ENCODE measurements around the gene KRTAP19-1. TPM values are rescaled to one million over a fixed set of nuclear protein-coding genes. Genes with fewer than 3 reads are reported as not detected.
"Not testable (repeated sequence)": the region's sequence is repeated elsewhere in the genome, so short reads cannot be mapped to it uniquely, and the experiment has no call there.

KRTAP19-1 gene
- polyA plus RNA-seq, 1 donor from 2014 or later = not detected

GRCh38 chr21:30515681-30516080 is 35.5 kb upstream of the KRTAP19-1 start:
- Histone ChIP-seq H3K9me3 (ENCODE audit: low read length) (no peaks in the 10 kb centered on the region), H4K20me1 (ENCODE audit: insufficient read depth) (no peaks in the 10 kb centered on the region), H3K9ac (ENCODE audit: low read length) (no peak overlapping the region), H3K9me2 (ENCODE audit: insufficient read depth, low read length) (no peaks in the 10 kb centered on the region), H3K4me3 (ENCODE audit: low read length) (no peak overlapping the region), H3K79me2 (replicated peaks; ENCODE audit: insufficient read depth, low read length) (no peaks in the 10 kb centered on the region), H3K4me2 (ENCODE audit: low read length) (no peak overlapping the region), H2AFZ (ENCODE audit: low read depth, low read length) (no peak overlapping the region), H3F3A (ENCODE audit: insufficient read depth, low read length, poor library complexity, severe bottlenecking) (no peaks in the 10 kb centered on the region), H3K27me3 (ENCODE audit: insufficient read depth, low read depth, low read length) (no peaks in the 10 kb centered on the region), H3K36me3 (ENCODE audit: insufficient read depth, low read length) (no peaks in the 10 kb centered on the region), H3K27ac (ENCODE audit: low read length) (no peak overlapping the region)
- no peak for TF ChIP-seq SMC3 (conservative IDR thresholded peaks at IDR 0.05; ENCODE audit: poor library complexity)
- no peak for TF ChIP-seq MXI1 (conservative IDR thresholded peaks at IDR 0.05; ENCODE audit: poor library complexity, severe bottlenecking)
- TF ChIP-seq EP300 (conservative IDR thresholded peaks at IDR 0.05; ENCODE audit: poor library complexity, severe bottlenecking) = no peak
- TF ChIP-seq TAF1 (IDR thresholded peaks at IDR 0.05; ENCODE audit: low read depth) = no peak
- TF ChIP-seq EZH2 (IDR thresholded peaks at IDR 0.05; ENCODE audit: borderline replicate concordance, insufficient read depth, low read length, poor library complexity, severe bottlenecking) = no peak
- TF ChIP-seq RAD21 (conservative IDR thresholded peaks at IDR 0.05) = no peak
- no peak for TF ChIP-seq POLR2AphosphoS5 (IDR thresholded peaks at IDR 0.05)
- TF ChIP-seq REST (IDR thresholded peaks at IDR 0.05; ENCODE audit: borderline replicate concordance) = no peak
- TF ChIP-seq CTCF (IDR thresholded peaks at IDR 0.05; ENCODE audit: poor library complexity, severe bottlenecking) = no peak

GRCh38 chr21:30505621-30506205 is 25.5 kb upstream of the KRTAP19-1 start:
- not testable (repeated sequence) for H3K27me3 ChIP-seq (ENCODE audit: insufficient read depth, low read depth, low read length); H2AFZ ChIP-seq (ENCODE audit: low read depth, low read length); H3K9me2 ChIP-seq (ENCODE audit: insufficient read depth, low read length); H3K4me2 ChIP-seq (ENCODE audit: low read length); H3K4me3 ChIP-seq (ENCODE audit: low read length); H3K27ac ChIP-seq (ENCODE audit: low read length); H3K79me2 ChIP-seq (replicated peaks; ENCODE audit: insufficient read depth, low read length); H3F3A ChIP-seq (ENCODE audit: insufficient read depth, low read length, poor library complexity, severe bottlenecking); H3K9ac ChIP-seq (ENCODE audit: low read length); H3K36me3 ChIP-seq (ENCODE audit: insufficient read depth, low read length); H3K9me3 ChIP-seq (ENCODE audit: low read length); H4K20me1 ChIP-seq (ENCODE audit: insufficient read depth)

- Histone ChIP-seq H3K79me2 (replicated peaks; ENCODE audit: insufficient read depth, low read length) (no peaks in the 10 kb centered on the region), H3K27ac (ENCODE audit: low read length) (no peak within 1 kb of the TSS), H3K4me2 (ENCODE audit: low read length) (no peak within 1 kb of the TSS), H3K9me2 (ENCODE audit: insufficient read depth, low read length) (no peaks in the 10 kb centered on the region), H3K36me3 (ENCODE audit: insufficient read depth, low read length) (no peaks in the 10 kb centered on the region), H2AFZ (ENCODE audit: low read depth, low read length) (no peak within 1 kb of the TSS), H3K4me3 (ENCODE audit: low read length) (no peak within 1 kb of the TSS), H3F3A (ENCODE audit: insufficient read depth, low read length, poor library complexity, severe bottlenecking) (no peaks in the 10 kb centered on the region), H4K20me1 (ENCODE audit: insufficient read depth) (no peaks in the 10 kb centered on the region), H3K27me3 (ENCODE audit: insufficient read depth, low read depth, low read length) (no peaks in the 10 kb centered on the region), H3K9ac (ENCODE audit: low read length) (no peak within 1 kb of the TSS), H3K9me3 (ENCODE audit: low read length) (no peaks in the 10 kb centered on the region)
- TF ChIP-seq TAF1 (IDR thresholded peaks at IDR 0.05; ENCODE audit: low read depth) = no peak
- no peak for TF ChIP-seq CTCF (IDR thresholded peaks at IDR 0.05; ENCODE audit: poor library complexity, severe bottlenecking)
- TF ChIP-seq POLR2AphosphoS5 (IDR thresholded peaks at IDR 0.05) = no peak
- TF ChIP-seq SMC3 (conservative IDR thresholded peaks at IDR 0.05; ENCODE audit: poor library complexity) = no peak
- no peak for TF ChIP-seq REST (IDR thresholded peaks at IDR 0.05; ENCODE audit: borderline replicate concordance)
Measured at GRCh38 chr21:30502041-30502440, 21.9 kb upstream of the KRTAP19-1 start, which contains the start of gene KRTAP19-5. Gene KRTAP19-5 (minus strand): TSS chr21:30502141. CDS start chr21:30502090, 51 bp downstream.
